Measurements from ENCODE around the gene GCSAM. TPM values are rescaled to one million over a fixed set of nuclear protein-coding genes. Genes with fewer than 3 reads are reported as not detected.

GCSAM gene
- total RNA-seq, 2 donors from 2014 or later, result 0.49 TPM; not detected in 1

DNA sequence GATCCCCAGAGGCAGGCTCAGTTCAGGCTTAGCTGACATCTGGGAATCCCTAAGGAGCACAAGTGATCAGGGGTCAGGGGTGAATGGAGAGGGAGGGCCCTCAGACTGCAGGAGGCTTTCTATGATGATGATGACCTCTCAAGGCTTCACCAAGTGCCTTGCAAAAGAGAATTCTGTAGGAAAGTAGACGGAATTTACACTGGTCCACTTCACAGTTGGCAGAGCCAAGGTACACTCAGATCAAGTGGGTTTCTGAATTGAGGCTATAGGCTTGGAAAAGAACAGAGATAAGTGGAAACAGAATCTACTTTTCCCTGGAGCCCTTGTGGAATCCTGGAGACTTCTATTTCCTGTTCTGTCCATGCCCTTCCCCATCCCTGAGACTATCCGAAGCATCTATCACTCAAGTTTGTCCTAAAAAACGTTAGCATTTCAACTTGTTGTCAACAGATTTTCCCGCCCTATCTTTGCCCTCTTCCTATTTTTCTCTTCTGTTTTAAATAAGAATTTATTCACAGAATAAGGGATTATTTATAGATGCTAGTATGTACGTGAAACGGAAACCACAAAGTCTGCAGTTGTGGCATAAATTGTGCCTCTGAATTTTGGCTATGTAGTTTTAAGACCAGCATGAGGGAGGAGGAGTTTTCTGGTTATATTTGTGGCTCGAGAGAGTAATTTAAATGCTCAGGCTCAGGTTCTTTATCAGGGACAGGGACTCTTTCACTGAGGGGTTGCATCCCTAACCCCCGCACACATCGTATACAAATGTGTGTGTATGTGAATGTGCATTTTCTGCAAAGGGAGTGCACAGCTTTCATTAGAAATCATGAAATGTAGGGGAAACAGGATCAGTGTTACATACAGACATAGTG is 12.8 kb downstream of the GCSAM start:
- no peak for DNase-seq (ENCODE audit: low spot score)
- Histone ChIP-seq H3K27ac (no peak overlapping the region), H3K27me3 (replicated peaks; ENCODE audit: insufficient read depth) (no peaks in the 10 kb centered on the region), H3K4me1 (ENCODE audit: control insufficient read depth in 1 of 2, low read depth in 2 of 2) (no peaks in the 10 kb centered on the region), H3K4me3 (no peak overlapping the region), H3K36me3 (no peaks in the 10 kb centered on the region), H3K9me3 (no peaks in the 10 kb centered on the region)
- TF ChIP-seq, protein P1, sequence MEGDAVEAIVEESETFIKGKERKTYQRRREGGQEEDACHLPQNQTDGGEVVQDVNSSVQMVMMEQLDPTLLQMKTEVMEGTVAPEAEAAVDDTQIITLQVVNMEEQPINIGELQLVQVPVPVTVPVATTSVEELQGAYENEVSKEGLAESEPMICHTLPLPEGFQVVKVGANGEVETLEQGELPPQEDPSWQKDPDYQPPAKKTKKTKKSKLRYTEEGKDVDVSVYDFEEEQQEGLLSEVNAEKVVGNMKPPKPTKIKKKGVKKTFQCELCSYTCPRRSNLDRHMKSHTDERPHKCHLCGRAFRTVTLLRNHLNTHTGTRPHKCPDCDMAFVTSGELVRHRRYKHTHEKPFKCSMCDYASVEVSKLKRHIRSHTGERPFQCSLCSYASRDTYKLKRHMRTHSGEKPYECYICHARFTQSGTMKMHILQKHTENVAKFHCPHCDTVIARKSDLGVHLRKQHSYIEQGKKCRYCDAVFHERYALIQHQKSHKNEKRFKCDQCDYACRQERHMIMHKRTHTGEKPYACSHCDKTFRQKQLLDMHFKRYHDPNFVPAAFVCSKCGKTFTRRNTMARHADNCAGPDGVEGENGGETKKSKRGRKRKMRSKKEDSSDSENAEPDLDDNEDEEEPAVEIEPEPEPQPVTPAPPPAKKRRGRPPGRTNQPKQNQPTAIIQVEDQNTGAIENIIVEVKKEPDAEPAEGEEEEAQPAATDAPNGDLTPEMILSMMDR (IDR thresholded peaks at IDR 0.05), result no peak
- ATAC-seq (ENCODE audit: insufficient number of reproducible peaks, low FRiP score, low read depth), result no peak

DNA sequence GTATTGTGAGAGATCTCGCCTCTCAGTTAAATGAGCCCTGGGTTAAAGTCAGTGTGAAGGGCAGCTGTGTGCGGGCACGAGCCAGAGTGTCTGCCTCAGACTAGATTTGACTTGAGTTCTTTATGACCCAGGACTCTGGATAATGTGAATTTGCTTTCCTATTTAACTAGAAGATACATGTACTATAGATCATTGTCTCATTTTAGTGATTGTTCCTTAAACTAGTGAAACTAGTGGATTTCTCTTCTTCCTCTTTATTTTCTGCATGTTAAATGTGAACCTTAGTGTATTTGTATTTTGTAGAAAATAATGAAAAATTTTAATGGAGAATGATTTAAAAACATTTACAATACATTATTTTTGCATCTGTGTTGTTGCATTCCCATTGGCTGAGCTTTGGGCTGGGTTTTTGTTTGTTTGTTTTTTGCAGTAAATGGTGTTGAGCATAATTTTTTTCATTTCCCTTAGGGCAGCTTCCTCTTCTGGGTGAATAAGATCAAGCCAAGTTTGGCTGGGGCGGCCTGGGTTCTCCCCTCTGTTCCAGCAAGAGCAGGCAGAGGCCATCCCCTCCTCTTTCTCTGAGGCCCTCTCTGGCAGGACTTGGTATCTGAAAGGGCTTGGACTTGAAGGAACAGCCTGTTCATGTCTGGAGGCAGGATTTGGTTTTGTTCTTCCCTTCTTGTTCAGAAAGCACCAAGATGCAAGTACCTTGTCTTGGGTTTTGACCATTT is 15.0 kb downstream of the GCSAM start:
- Histone ChIP-seq H3K36me3 (no peaks in the 10 kb centered on the region), H3K4me3 (no peak overlapping the region), H3K4me1 (ENCODE audit: control insufficient read depth in 1 of 2, low read depth in 2 of 2) (no peaks in the 10 kb centered on the region), H3K27me3 (replicated peaks; ENCODE audit: insufficient read depth) (no peaks in the 10 kb centered on the region), H3K27ac (no peak overlapping the region), H3K9me3 (no peaks in the 10 kb centered on the region)
- TF ChIP-seq, protein P1 (IDR thresholded peaks at IDR 0.05), result no peak
- no peak for ATAC-seq (ENCODE audit: insufficient number of reproducible peaks, low FRiP score, low read depth)
- no peak for DNase-seq (ENCODE audit: low spot score)

DNA sequence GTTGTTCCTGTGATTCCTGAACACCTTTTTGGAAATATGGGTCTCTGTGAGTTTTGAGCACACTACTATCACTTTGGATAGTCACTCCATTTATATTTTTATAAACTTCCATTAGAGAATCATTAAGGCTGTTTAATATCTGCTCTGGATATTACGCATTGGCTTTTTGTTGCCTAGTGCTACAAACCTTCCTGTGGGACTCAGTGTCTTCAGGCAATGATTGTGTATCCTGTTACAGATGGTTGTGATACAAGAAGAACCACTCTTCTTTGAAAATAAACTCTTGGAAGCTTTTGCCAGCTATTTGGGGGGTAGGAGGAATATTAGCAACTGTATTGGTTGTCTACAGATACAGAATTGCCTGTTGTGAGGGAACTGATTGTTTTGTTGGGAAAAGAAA is 15.6 kb downstream of the GCSAM start:
- no peaks in the 10 kb centered on the region for H3K9me3 ChIP-seq
- H3K27ac ChIP-seq, result no peak overlapping the region
- DNase-seq (ENCODE audit: low spot score) (no peak), ATAC-seq (ENCODE audit: insufficient number of reproducible peaks, low FRiP score, low read depth) (no peak)
- H3K4me1 ChIP-seq (ENCODE audit: control insufficient read depth in 1 of 2, low read depth in 2 of 2), result no peaks in the 10 kb centered on the region
- no peaks in the 10 kb centered on the region for H3K36me3 ChIP-seq
- no peak overlapping the region for H3K4me3 ChIP-seq
- TF ChIP-seq, protein P1 (IDR thresholded peaks at IDR 0.05), result no peak
- H3K27me3 ChIP-seq (replicated peaks; ENCODE audit: insufficient read depth), result no peaks in the 10 kb centered on the region

DNA sequence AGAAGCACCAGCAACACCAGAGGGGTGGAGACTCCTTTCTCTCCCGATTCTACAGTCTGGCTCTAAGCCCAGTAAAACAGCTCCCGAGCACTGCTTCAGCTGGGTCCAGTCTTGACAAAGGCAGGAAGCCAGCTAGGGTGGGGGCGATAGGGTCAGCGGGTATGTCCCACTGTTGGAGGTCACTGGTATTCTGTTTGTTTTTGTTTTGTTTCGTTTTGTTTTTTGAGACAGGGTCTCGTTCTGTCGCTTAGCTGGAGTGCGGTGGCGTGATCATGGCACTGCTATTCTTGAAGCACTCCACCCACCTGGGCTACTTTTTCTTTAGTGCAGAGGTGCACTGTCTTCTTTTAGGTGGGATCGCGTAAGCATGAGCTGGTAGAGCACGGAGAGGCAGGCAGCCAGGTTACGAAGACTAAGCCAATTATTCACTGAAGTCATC is 16.3 kb downstream of the GCSAM start:
- Histone ChIP-seq H3K27ac (no peak overlapping the region), H3K9me3 (no peaks in the 10 kb centered on the region), H3K36me3 (no peaks in the 10 kb centered on the region), H3K27me3 (replicated peaks; ENCODE audit: insufficient read depth) (no peaks in the 10 kb centered on the region), H3K4me3 (no peak overlapping the region), H3K4me1 (ENCODE audit: control insufficient read depth in 1 of 2, low read depth in 2 of 2) (no peaks in the 10 kb centered on the region)
- DNase-seq (ENCODE audit: low spot score) (no peak), ATAC-seq (ENCODE audit: insufficient number of reproducible peaks, low FRiP score, low read depth) (no peak)
- TF ChIP-seq, protein P1 (IDR thresholded peaks at IDR 0.05), result no peak

DNA sequence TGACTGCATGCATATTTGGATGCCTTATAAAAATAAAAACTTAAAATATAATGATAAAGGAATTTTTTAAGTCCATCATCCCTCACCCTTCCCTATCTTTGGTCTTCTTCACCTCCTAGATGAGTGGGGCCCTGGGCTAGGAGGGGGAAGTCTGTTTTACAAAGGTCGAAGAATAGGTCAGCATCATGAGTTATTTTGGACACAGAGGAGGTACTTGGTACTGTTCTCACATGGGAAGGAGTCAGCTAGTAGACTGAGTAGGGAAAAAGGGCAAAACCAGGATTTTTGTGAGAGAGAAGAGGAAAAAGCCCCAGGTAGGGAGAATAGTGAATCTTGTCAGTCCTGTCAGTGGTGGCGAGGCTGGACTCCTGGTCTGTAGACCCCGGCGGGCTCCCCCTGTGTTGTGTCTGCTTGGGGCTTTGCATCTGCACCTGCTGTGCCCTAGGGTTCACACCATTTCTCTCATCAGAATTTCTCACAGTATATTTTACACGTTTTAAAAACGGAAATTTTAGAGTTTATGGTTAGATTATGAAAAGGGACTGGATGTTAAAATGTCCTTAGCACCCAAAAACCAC is 17.2 kb downstream of the GCSAM start:
- Histone ChIP-seq H3K27me3 (replicated peaks; ENCODE audit: insufficient read depth) (no peaks in the 10 kb centered on the region), H3K9me3 (no peaks in the 10 kb centered on the region), H3K4me3 (no peak overlapping the region), H3K27ac (no peak overlapping the region), H3K4me1 (ENCODE audit: control insufficient read depth in 1 of 2, low read depth in 2 of 2) (no peaks in the 10 kb centered on the region), H3K36me3 (no peaks in the 10 kb centered on the region)
- TF ChIP-seq, protein P1 (IDR thresholded peaks at IDR 0.05), result no peak
- ATAC-seq (ENCODE audit: insufficient number of reproducible peaks, low FRiP score, low read depth) (no peak), DNase-seq (ENCODE audit: low spot score) (no peak)

All from thoracic aorta (tissue), 2 donors.